Activated CD8-positive, alpha-beta memory T cell treated with anti-CD3 and anti-CD28 coated beads for 24 hours (primary cell): ENCODE measurements around the gene PTPN20.

Experiments used
- DNase-seq: peaks from one replicate; pipeline ENCODE4 v3.0.0-alpha.2; 2020

PTPN20 gene

GRCh38 chr10:47022311-47023131 lies 111.3 kb downstream of the PTPN20 start:
- DNase-seq: no peak

GRCh38 chr10:47023237-47024045 lies 112.2 kb downstream of the PTPN20 start:
- DNase-seq: no peak

- no peak for DNase-seq
Measured at GRCh38 chr10:47024046-47024322, 112.8 kb downstream of the PTPN20 start.

- peak; percentile 84 for DNase-seq
Measured at GRCh38 chr10:47024399-47025252, 113.4 kb downstream of the PTPN20 start.

GRCh38 chr10:47025253-47025539 lies 114.0 kb downstream of the PTPN20 start:
- no peak for DNase-seq

GRCh38 chr10:47025540-47026300 lies 114.5 kb downstream of the PTPN20 start:
- DNase-seq: peak; percentile 54

- DNase-seq: peak; percentile 53
Measured at GRCh38 chr10:47026301-47027107, 115.3 kb downstream of the PTPN20 start.

- DNase-seq: peak; percentile 53
Measured at GRCh38 chr10:47027108-47027783, 116.0 kb downstream of the PTPN20 start.

- peak; percentile 46 for DNase-seq
Measured at GRCh38 chr10:47027784-47028260, 116.6 kb downstream of the PTPN20 start.

- peak; percentile 45 for DNase-seq
Measured at GRCh38 chr10:47028466-47028865, 117.2 kb downstream of the PTPN20 start.

GRCh38 chr10:47029181-47030009 lies 118.2 kb downstream of the PTPN20 start:
- peak; percentile 45 for DNase-seq

- peak; percentile 49 for DNase-seq
Measured at GRCh38 chr10:47030191-47030703, 119.0 kb downstream of the PTPN20 start.

- peak; percentile 40 for DNase-seq
Measured at GRCh38 chr10:47031211-47031900, 120.1 kb downstream of the PTPN20 start.

- DNase-seq: peak; percentile 19
Measured at GRCh38 chr10:47031901-47032465, 120.8 kb downstream of the PTPN20 start.

GRCh38 chr10:47033081-47033480 lies 121.9 kb downstream of the PTPN20 start:
- DNase-seq: no peak

- DNase-seq: no peak
Measured at GRCh38 chr10:47033541-47034270, 122.5 kb downstream of the PTPN20 start.

- no peak for DNase-seq
Measured at GRCh38 chr10:47034441-47035051, 123.3 kb downstream of the PTPN20 start.
